Transverse colon (tissue), 4 donors: Measurements from ENCODE around the gene INPP5E. TPM values are rescaled to one million over a fixed set of nuclear protein-coding genes. Genes with fewer than 3 reads are reported as not detected.

ENCODE experiments used
- DNase-seq: peaks from one replicate; pipeline ENCODE4 v3.0.0-alpha.2; 2019
- H3K27ac ChIP-seq, 4 donors: fragments of 200-600 bp; sonication (generic); 2 replicates each; pipeline ENCODE4 v1.5.1; 2016 to 2018; ENCODE audit warnings: inconsistent platforms in 4 of 4
- H3K27me3 ChIP-seq: fragments of 200-600 bp; sonication (generic); 2 replicates; pipeline ENCODE4 v1.5.1; 2017; ENCODE audit warnings: inconsistent platforms
- H3K36me3 ChIP-seq, 4 donors: fragments of 200-600 bp; sonication (generic); 2 replicates each; pipeline ENCODE4 v1.5.1; 2017 to 2019; ENCODE audit warnings: inconsistent platforms in 4 of 4
- H3K4me1 ChIP-seq, 4 donors: fragments of 200-600 bp; sonication (generic); 2 replicates each; pipeline ENCODE4 v1.5.1; 2017 to 2020; ENCODE audit warnings: inconsistent platforms in 4 of 4
- H3K4me3 ChIP-seq, 4 donors: fragments of 200-600 bp; sonication (generic); 1 replicate in 1 of 4; 2 replicates in 3 of 4; pipeline versions ENCODE4 v1.5.1 to v1.6.1; 2017 to 2019; ENCODE audit warnings: inconsistent platforms in 4 of 4
- H3K9me3 ChIP-seq, 2 donors: fragments of 200-600 bp; sonication (generic); 2 replicates each; pipeline ENCODE4 v1.5.1; 2017 to 2019; ENCODE audit warnings: inconsistent platforms in 2 of 2
- EP300 ChIP-seq: sonication (generic); formaldehyde crosslinking; IDR thresholded peaks from one replicate; pipeline ENCODE4 v1.6.1; 2017; ENCODE audit warnings: antibody characterized with exemption, low read depth
- POLR2A ChIP-seq: fragments of 450-650 bp; IDR thresholded peaks from one replicate; pipeline ENCODE4 v1.6.1; 2016; ENCODE audit warnings: antibody characterized with exemption, mild to moderate bottlenecking, moderate library complexity
- POLR2AphosphoS5 ChIP-seq, 3 donors: sonication (generic); formaldehyde crosslinking; IDR thresholded peaks; one replicate each; pipeline ENCODE4 v1.6.1; 2016; ENCODE audit warnings: antibody characterized with exemption in 3 of 3
- WGBS, 2 donors: methylation state at CpG; one replicate each; pipeline ENCODE4 v1.1.5; 2018; ENCODE audit warnings: low coverage in 1 of 2; 5-methylcytosine and 5-hydroxymethylcytosine counted together
- in situ Hi-C, 4 donors: fragments of 200-750 bp; cut with MboI; loops; one replicate each; pipeline versions ENCODE4 v1.15.0 to v1.15.1; 2017; ENCODE audit warnings: low sequenced_read_pairs in 3 of 4, low pct_ligation_motif_present in 1 of 4, low pct_unique_long_range_greater_than_20kb in 1 of 4
- intact Hi-C: fragments of 100-400 bp; cut with DNase I; formaldehyde crosslinking; loops from one replicate; pipeline ENCODE4 v1.15.1; 2023; ENCODE audit warnings: low total_unique reads
- total RNA-seq, 4 donors: library from RNA; depleted of rRNA; stranded (reverse); fragments of >200 nt; gene quantifications; one replicate each; pipeline ENCODE4 v1.1.0, GENCODE V29; 2016
- TF ChIP-seq, protein P1 (sequence below), 5 experiments: fragments of 200-600 bp in 3 of 5; fragments of 450-650 bp in 2 of 5; sonication (generic) in 3 of 5; IDR thresholded peaks; 1 replicate in 2 of 5; 2 replicates in 3 of 5; pipeline ENCODE4 v1.5.1; 2016 to 2017; ENCODE audit warnings: antibody characterized with exemption in 5 of 5, inconsistent platforms in 3 of 5, mild to moderate bottlenecking in 2 of 5, moderate library complexity in 1 of 5

Gene INPP5E
- total RNA-seq, 4 donors from 2014 or later: 12.5 to 57.5 (median 18.3) TPM

DNA sequence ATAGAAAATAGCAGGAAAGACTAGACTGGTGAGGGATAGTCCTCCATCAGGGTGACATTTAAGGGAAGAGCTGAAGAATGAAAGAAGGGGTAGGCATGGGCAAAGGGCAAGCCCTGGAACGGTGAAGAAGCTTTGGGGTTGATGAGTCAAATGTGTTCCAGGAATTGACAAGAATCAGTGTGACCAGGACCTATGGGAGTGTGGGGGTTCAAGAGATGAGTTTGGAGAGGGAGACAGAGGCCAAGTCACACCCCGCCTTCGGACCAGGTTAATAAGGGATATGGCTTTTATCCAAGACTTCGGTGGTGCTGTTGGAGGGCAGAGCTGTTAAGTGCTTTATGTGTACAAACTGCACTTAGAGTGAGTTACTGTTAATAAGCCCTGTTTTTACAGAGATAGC is 28.3 kb downstream of the INPP5E start:
- in situ Hi-C loops (no loop called here), intact Hi-C loops (no loop called here)
- H3K4me1 ChIP-seq: peaks cover 20 to 26% (median 21%) of the 10 kb centered on the region in 4 donors
- H3K36me3 ChIP-seq: peaks cover 0 to 37% (median 14%) of the 10 kb centered on the region in 4 donors
- DNase-seq: no peak
- 30 to 45% methylated on average over 2 to 4 of the region's 4 CpGs for WGBS, 2 donors
- H3K9me3 ChIP-seq: no peaks in the 10 kb centered on the region
- TF ChIP-seq POLR2AphosphoS5 (IDR thresholded peaks at IDR 0.05) (no peak), EP300 (no peak), POLR2A (no peak)
- TF ChIP-seq, protein P1, sequence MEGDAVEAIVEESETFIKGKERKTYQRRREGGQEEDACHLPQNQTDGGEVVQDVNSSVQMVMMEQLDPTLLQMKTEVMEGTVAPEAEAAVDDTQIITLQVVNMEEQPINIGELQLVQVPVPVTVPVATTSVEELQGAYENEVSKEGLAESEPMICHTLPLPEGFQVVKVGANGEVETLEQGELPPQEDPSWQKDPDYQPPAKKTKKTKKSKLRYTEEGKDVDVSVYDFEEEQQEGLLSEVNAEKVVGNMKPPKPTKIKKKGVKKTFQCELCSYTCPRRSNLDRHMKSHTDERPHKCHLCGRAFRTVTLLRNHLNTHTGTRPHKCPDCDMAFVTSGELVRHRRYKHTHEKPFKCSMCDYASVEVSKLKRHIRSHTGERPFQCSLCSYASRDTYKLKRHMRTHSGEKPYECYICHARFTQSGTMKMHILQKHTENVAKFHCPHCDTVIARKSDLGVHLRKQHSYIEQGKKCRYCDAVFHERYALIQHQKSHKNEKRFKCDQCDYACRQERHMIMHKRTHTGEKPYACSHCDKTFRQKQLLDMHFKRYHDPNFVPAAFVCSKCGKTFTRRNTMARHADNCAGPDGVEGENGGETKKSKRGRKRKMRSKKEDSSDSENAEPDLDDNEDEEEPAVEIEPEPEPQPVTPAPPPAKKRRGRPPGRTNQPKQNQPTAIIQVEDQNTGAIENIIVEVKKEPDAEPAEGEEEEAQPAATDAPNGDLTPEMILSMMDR (IDR thresholded peaks at IDR 0.05): no peak
- H3K4me3 ChIP-seq: peak overlapping the region; percentile 84 to 99 (median 96)
- peak overlapping the region in 3 of 4 donors; percentile 84 to 91 (median 90) for H3K27ac ChIP-seq
- H3K27me3 ChIP-seq: no peaks in the 10 kb centered on the region

DNA sequence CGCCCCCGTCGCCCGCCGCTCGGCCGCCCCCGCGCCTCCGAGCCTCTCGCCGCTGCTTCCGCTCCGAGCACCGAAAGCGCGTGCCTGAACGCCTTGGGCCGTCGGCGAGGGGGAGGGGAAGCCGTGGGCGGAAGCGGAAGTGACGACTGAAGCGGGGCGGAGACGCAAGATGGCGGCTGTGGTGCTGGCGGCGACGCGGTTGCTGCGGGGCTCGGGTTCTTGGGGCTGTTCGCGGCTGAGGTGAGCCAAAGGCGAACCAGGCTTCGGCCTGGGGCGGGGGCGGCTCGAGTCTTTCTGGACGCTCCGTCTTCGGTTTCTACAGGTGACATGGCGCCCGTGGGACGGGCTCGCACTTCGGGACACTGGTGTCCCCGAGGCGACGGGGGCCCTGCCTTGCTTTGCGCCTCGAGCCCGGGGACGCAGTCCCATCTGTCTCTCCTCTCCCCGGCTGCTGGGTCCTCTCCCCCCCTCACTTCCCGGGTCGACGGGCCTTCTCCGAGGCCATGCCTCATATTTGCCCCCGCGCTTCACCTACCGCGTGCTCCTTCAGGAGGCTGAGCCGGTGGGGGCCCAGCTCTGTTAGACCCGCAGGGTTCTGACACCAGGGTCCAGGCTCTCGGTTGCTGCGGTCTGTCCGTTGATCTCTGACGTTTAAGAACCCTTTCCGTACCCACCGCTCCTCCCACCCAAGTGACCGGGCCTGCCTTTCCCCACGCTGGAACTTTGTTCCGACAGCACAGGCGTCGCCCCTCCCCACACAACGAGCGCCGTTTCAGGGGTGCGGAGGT is 29.0 kb downstream of the INPP5E start, which contains the start of the genes ENTR1 and PMPCA:
ENTR1 (minus strand) TSS at position 115 of the 788 bp plus-strand sequence. CDS start 217 bp downstream, outside the sequence.
PMPCA (plus strand) TSS at position 159 of the 788 bp plus-strand sequence; CDS start at position 170, 11 bp downstream.
- Histone ChIP-seq H3K9me3 (no peaks in the 10 kb centered on the region), H3K4me1 (peaks cover 20 to 26% (median 21%) of the 10 kb centered on the region in 4 donors), H3K4me3 (peak within 1 kb of the TSS; percentile 84 to 99 (median 96)), H3K27me3 (no peaks in the 10 kb centered on the region), H3K36me3 (peaks cover 0 to 37% (median 11%) of the 10 kb centered on the region in 4 donors), H3K27ac (peak within 1 kb of the TSS; percentile 84 to 91 (median 90))
- TF ChIP-seq POLR2AphosphoS5 (IDR thresholded peaks at IDR 0.05) (peak; percentile 96 to 99 (median 99)), EP300 (peak; percentile 9), POLR2A (peak; percentile 89)
- TF ChIP-seq, protein P1 (IDR thresholded peaks at IDR 0.05): no peak
- peak; percentile 96 for DNase-seq
- 0 to 20% methylated on average over 1 to 41 of the region's 83 CpGs for WGBS, 2 donors
- intact Hi-C loops: no loop called here
- in situ Hi-C loops: no loop called here

DNA sequence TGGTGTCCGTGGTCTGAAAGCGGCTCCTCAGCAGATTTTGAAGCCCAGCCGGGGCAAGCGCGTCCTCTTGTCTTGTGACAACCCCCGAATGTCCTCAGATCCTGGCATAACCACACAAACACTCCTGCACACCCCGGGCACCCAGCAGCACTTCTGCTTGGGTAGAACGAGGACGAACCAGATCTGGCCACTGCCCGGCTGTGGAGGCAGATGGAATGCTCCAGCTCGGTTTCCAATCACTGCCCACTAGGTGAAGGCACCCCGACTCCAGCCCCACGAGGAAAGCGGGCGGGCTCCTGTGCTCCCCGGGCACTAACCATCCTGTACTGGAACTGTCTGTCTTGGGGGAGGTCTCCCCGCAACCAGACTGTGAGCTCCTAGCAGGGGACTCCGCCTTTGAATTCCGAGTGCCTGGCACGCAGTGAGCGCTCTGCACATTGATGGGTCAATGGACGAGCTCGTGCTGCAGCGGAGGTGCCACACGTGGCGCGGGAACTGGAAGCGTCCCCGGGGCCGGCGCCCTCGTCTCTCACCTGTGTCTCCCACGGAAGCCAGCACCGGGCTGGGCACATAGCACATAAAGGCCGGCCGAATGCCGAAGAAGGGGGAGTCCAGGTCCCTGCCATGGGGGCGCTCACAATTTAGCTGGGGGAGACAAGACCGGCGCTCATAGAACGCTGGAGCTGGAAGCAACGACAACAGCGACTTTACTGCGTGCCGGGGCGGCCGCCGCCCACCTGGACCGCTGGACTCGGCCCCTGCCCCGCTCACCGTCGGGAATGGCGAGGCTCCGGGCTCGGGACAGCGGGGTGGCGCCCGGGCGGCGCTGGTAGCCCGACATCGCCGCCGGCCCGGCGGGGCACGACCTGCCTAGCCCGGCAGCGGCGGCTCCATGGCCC is 29.8 kb downstream of the INPP5E start:
- intact Hi-C loops (loop anchor here (10.0 kb wide), 1 partner anchor 75 kb away; no protein-coding TSS in a partner anchor), in situ Hi-C loops (no loop called here)
- peaks cover 20 to 26% (median 21%) of the 10 kb centered on the region in 4 donors for H3K4me1 ChIP-seq
- peak; percentile 45 for DNase-seq
- peak overlapping the region; percentile 84 to 98 (median 96) for H3K4me3 ChIP-seq
- 17 to 78% methylated on average over 4 to 37 of the region's 71 CpGs for WGBS, 2 donors
- peaks cover 0 to 44% (median 11%) of the 10 kb centered on the region in 4 donors for H3K36me3 ChIP-seq
- peak overlapping the region; percentile 84 to 91 (median 90) for H3K27ac ChIP-seq
- no peaks in the 10 kb centered on the region for H3K9me3 ChIP-seq
- TF ChIP-seq EP300 (no peak), POLR2AphosphoS5 (IDR thresholded peaks at IDR 0.05) (peak in 1 of 3 donors; percentile 36), POLR2A (peak; percentile 31)
- TF ChIP-seq, protein P1 (IDR thresholded peaks at IDR 0.05): no peak
- H3K27me3 ChIP-seq: no peaks in the 10 kb centered on the region
